GM18519 (cell line): ENCODE results near the gene RNF112.

Experiments used
- ATAC-seq: cut with Tn5 transposase; IDR thresholded peaks from one replicate; pipeline ENCODE4 v1.9.1; 2021; ENCODE audit warnings: mild to moderate bottlenecking, moderate library complexity; ENCODE audit not compliant: unreplicated experiment, low FRiP score

Gene RNF112

GRCh38 chr17:19387921-19388521, 23.0 kb upstream of the RNF112 start:
- ATAC-seq = no peak

GRCh38 chr17:19388791-19389785, 21.9 kb upstream of the RNF112 start:
- ATAC-seq = no peak

GRCh38 chr17:19390951-19391350, 20.1 kb upstream of the RNF112 start:
- no peak for ATAC-seq

GRCh38 chr17:19391432-19391831, 19.6 kb upstream of the RNF112 start:
- no peak for ATAC-seq

GRCh38 chr17:19392303-19392702, 18.7 kb upstream of the RNF112 start:
- ATAC-seq = no peak

GRCh38 chr17:19397556-19398041, 13.4 kb upstream of the RNF112 start:
- no peak for ATAC-seq

GRCh38 chr17:19398301-19399181, 12.5 kb upstream of the RNF112 start:
- ATAC-seq = no peak

GRCh38 chr17:19399750-19400450, 11.1 kb upstream of the RNF112 start:
- no peak for ATAC-seq

GRCh38 chr17:19401321-19402010, 9.6 kb upstream of the RNF112 start:
- no peak for ATAC-seq

GRCh38 chr17:19402171-19402570, 8.9 kb upstream of the RNF112 start:
- no peak for ATAC-seq

GRCh38 chr17:19403021-19403420, 8.0 kb upstream of the RNF112 start:
- ATAC-seq = no peak

- ATAC-seq = no peak
Measured at GRCh38 chr17:19404264-19404663, 6.8 kb upstream of the RNF112 start.

- ATAC-seq = no peak
Measured at GRCh38 chr17:19405114-19405513, 5.9 kb upstream of the RNF112 start.

GRCh38 chr17:19407601-19408345, 3.3 kb upstream of the RNF112 start:
- no peak for ATAC-seq

GRCh38 chr17:19408346-19408710, 2.7 kb upstream of the RNF112 start:
- no peak for ATAC-seq

GRCh38 chr17:19409066-19409465, 2.0 kb upstream of the RNF112 start:
- no peak for ATAC-seq

- no peak for ATAC-seq
Measured at GRCh38 chr17:19409509-19409908, 1.5 kb upstream of the RNF112 start.

- no peak for ATAC-seq
Measured at GRCh38 chr17:19410091-19410490, 941 bp upstream of the RNF112 start.

GRCh38 chr17:19411631-19412030, 599 bp downstream of the RNF112 start:
- ATAC-seq = no peak
